GM23248 (cell line): ENCODE data around the gene SMPDL3A. TPM values are rescaled to one million over a fixed set of nuclear protein-coding genes. Genes with fewer than 3 reads are reported as not detected.
"Not testable (repeated sequence)": the region's sequence is repeated elsewhere in the genome, so short reads cannot be mapped to it uniquely, and the experiment has no call there.

Source experiments
- DNase-seq: peaks from one replicate; pipeline ENCODE4 v3.0.0-alpha.2; 2015
- H2AFZ ChIP-seq: fragments of 200-600 bp; sonication (generic); 2 replicates; pipeline ENCODE4 v1.6.1; 2016; ENCODE audit warnings: antibody characterized with exemption
- H3F3A ChIP-seq: fragments of 200-600 bp; sonication (generic); 2 replicates; pipeline ENCODE4 v1.6.1; 2016; ENCODE audit warnings: mild to moderate bottlenecking, antibody characterized with exemption, mixed run types; ENCODE audit not compliant: insufficient read depth
- H3K27ac ChIP-seq: fragments of 200-600 bp; sonication (generic); 2 replicates; pipeline ENCODE4 v1.5.1; 2016; ENCODE audit warnings: mild to moderate bottlenecking
- H3K27me3 ChIP-seq: fragments of 200-600 bp; sonication (generic); replicated peaks from 2 replicates; pipeline ENCODE4 v1.6.1; 2016; ENCODE audit warnings: mild to moderate bottlenecking; ENCODE audit not compliant: insufficient read depth
- H3K36me3 ChIP-seq: fragments of 200-600 bp; sonication (generic); 2 replicates; pipeline ENCODE4 v1.6.1; 2016; ENCODE audit warnings: low read depth, mild to moderate bottlenecking
- H3K4me1 ChIP-seq: fragments of 200-600 bp; sonication (generic); 2 replicates; pipeline ENCODE4 v1.6.1; 2016; ENCODE audit warnings: mild to moderate bottlenecking; ENCODE audit not compliant: insufficient read depth
- H3K4me2 ChIP-seq: fragments of 200-600 bp; sonication (generic); one replicate; pipeline ENCODE4 v1.6.1; 2016; ENCODE audit warnings: mild to moderate bottlenecking; ENCODE audit not compliant: unreplicated experiment
- H3K4me3 ChIP-seq: fragments of 200-600 bp; sonication (generic); 2 replicates; pipeline ENCODE4 v1.5.1; 2016; ENCODE audit warnings: mild to moderate bottlenecking
- H3K79me2 ChIP-seq: fragments of 200-600 bp; sonication (generic); 2 replicates; pipeline ENCODE4 v1.6.1; 2016; ENCODE audit warnings: mild to moderate bottlenecking; ENCODE audit not compliant: insufficient read depth
- H3K9ac ChIP-seq: fragments of 200-600 bp; sonication (generic); 2 replicates; pipeline ENCODE4 v1.6.1; 2016; ENCODE audit warnings: mild to moderate bottlenecking
- H3K9me2 ChIP-seq: fragments of 200-600 bp; sonication (generic); 2 replicates; pipeline ENCODE4 v1.6.1; 2016; ENCODE audit warnings: mixed run types, mild to moderate bottlenecking, moderate library complexity; ENCODE audit not compliant: insufficient read depth
- H3K9me3 ChIP-seq: fragments of 200-600 bp; sonication (generic); one replicate; pipeline ENCODE4 v1.6.1; 2017; ENCODE audit warnings: low read depth
- H4K20me1 ChIP-seq: fragments of 200-600 bp; sonication (generic); 2 replicates; pipeline ENCODE4 v1.6.0; 2016; ENCODE audit not compliant: insufficient read depth
- EZH2 ChIP-seq: fragments of 200-600 bp; sonication (generic); IDR thresholded peaks from 2 replicates; pipeline ENCODE4 v1.6.1; 2018; ENCODE audit warnings: antibody characterized with exemption, mild to moderate bottlenecking; ENCODE audit not compliant: insufficient read depth, poor library complexity, severe bottlenecking
- EZH2phosphoT487 ChIP-seq: fragments of 200-600 bp; sonication (generic); IDR thresholded peaks from 2 replicates; pipeline ENCODE4 v1.6.1; 2018; ENCODE audit warnings: antibody characterized with exemption, moderate library complexity, mild to moderate bottlenecking, low read depth; ENCODE audit not compliant: insufficient read depth
- WGBS, 2 experiments: methylation state at CpG; one replicate each; pipeline ENCODE4 v1.1.6; 2015 to 2017; ENCODE audit warnings: low lambda C conversion rate in 2 of 2, low coverage in 1 of 2; ENCODE audit errors: missing lambda C conversion rate in 2 of 2; 5-methylcytosine and 5-hydroxymethylcytosine counted together
- in situ Hi-C: fragments of 300-500 bp; cut with MboI; formaldehyde crosslinking; loops from 2 replicates; pipeline ENCODE4 v1.15.0; 2020
- polyA plus RNA-seq: library from polyadenylated mRNA; unstranded; fragments of >200 nt; fragmentation: Nextera tagmentation; extraction: Ambion mirVana; gene quantifications from 2 replicates; pipeline ENCODE4 v1.2.1, GENCODE V29; 2016
- total RNA-seq: library from RNA; depleted of rRNA; stranded (reverse); fragments of >200 nt; shearing (Covaris generic); gene quantifications from 2 replicates; pipeline ENCODE4 v1.2.3, GENCODE V29; 2014

The SMPDL3A gene
- total and polyA plus RNA-seq, 2 experiments from 2014 or later = 10.8 to 15.4 TPM

- H3K27me3 ChIP-seq = no peaks in the 10 kb centered on the region
- no peaks in the 10 kb centered on the region for H3K36me3 ChIP-seq
- H3K4me2 ChIP-seq = no peak overlapping the region
- H3K9ac ChIP-seq = no peak overlapping the region
- no peaks in the 10 kb centered on the region for H3K9me2 ChIP-seq
- no peaks in the 10 kb centered on the region for H3F3A ChIP-seq
- no peak overlapping the region for H2AFZ ChIP-seq
- TF ChIP-seq EZH2 (no peak), EZH2phosphoT487 (no peak)
- H3K4me1 ChIP-seq = no peaks in the 10 kb centered on the region
- WGBS, 2 experiments = 76 to 82% methylated on average over 9 of the region's 9 CpGs
- H3K4me3 ChIP-seq = no peak overlapping the region
- H3K79me2 ChIP-seq = no peaks in the 10 kb centered on the region
- in situ Hi-C loops = loop anchor here (10.0 kb wide), 1 partner anchor 568 kb away; no protein-coding TSS in a partner anchor
- no peaks in the 10 kb centered on the region for H4K20me1 ChIP-seq
- no peak for DNase-seq
- H3K9me3 ChIP-seq = no peaks in the 10 kb centered on the region
- no peak overlapping the region for H3K27ac ChIP-seq
Observed at GRCh38 chr6:122746688-122747087, 42.4 kb upstream of the SMPDL3A start.

DNA sequence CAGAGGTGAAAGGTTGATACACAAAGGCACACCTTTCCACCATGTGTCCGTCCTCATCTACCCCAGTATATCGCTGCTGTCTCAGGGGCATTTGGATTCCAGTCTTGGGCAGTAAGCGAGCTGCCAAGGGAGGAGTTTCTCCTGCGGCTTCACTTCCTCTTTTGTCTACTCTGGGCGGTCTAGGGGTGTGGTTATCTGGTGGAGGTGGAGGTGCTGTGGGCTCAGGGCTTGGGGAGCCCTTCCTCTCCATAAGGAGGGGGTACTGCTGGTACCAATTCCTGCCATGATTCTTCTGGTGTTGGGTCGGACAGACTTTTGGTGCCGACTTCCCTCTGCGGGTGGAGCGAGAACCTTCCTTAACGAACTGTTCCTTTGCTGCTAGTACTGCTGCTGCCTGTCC, 41.5 kb upstream of the SMPDL3A start:
- Histone ChIP-seq H3K4me1 (no peaks in the 10 kb centered on the region), H3F3A (no peaks in the 10 kb centered on the region), H3K9me2 (no peaks in the 10 kb centered on the region), H3K4me3 (no peak overlapping the region), H4K20me1 (no peaks in the 10 kb centered on the region), H3K27me3 (no peaks in the 10 kb centered on the region; the same call in 1 of the 2 replicates), H3K79me2 (no peaks in the 10 kb centered on the region), H3K9ac (no peak overlapping the region), H2AFZ (no peak overlapping the region), H3K36me3 (no peaks in the 10 kb centered on the region), H3K4me2 (no peak overlapping the region), H3K9me3 (no peaks in the 10 kb centered on the region), H3K27ac (no peak overlapping the region)
- TF ChIP-seq EZH2phosphoT487 = no peak
- no peak for TF ChIP-seq EZH2
- in situ Hi-C loops = loop anchor here (10.0 kb wide), 1 partner anchor 567 kb away; no protein-coding TSS in a partner anchor
- no peak for DNase-seq
- 85 to 87% methylated on average over 10 of the region's 10 CpGs for WGBS, 2 experiments

DNA sequence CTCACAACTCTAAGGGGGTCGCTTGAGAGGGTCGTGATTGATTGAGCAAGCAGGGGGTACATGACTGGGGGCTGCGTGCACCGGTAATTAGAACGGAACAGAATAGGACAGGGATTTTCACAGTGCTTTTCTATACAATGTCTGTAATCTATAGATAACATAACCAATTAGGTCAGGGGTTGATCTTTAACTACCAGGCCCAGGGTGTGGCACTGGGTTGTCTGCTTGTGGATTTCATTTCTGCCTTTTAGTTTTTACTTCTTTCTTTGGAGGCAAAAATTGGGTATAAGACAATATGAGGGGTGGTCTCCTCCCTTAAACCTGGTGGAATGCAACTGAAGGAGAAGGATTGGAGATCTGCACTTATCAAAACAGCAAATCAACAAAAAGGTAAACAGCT, 40.1 kb upstream of the SMPDL3A start:
- not testable (repeated sequence) for H2AFZ ChIP-seq, H3K27me3 ChIP-seq, H3K4me3 ChIP-seq, H3K36me3 ChIP-seq, H3K9me2 ChIP-seq, DNase-seq, H3K27ac ChIP-seq, H3K9me3 ChIP-seq, H4K20me1 ChIP-seq, H3K79me2 ChIP-seq, H3K4me1 ChIP-seq, H3K9ac ChIP-seq, H3F3A ChIP-seq, H3K4me2 ChIP-seq
- WGBS, 2 experiments = 19 to 24% methylated on average over 5 of the region's 5 CpGs
- in situ Hi-C loops = loop anchor here (10.0 kb wide), 1 partner anchor 566 kb away; no protein-coding TSS in a partner anchor

GRCh38 chr6:122749451-122750050, 39.5 kb upstream of the SMPDL3A start:
- DNase-seq = no peak
- H4K20me1 ChIP-seq = no peaks in the 10 kb centered on the region
- H3K4me2 ChIP-seq = no peak overlapping the region
- H3K4me1 ChIP-seq = no peaks in the 10 kb centered on the region
- no peaks in the 10 kb centered on the region for H3K79me2 ChIP-seq
- TF ChIP-seq EZH2 (no peak), EZH2phosphoT487 (no peak)
- no peaks in the 10 kb centered on the region for H3K36me3 ChIP-seq
- H3K4me3 ChIP-seq = no peak overlapping the region
- no peaks in the 10 kb centered on the region for H3K9me2 ChIP-seq
- H2AFZ ChIP-seq = no peak overlapping the region
- no peak overlapping the region for H3K27ac ChIP-seq
- H3F3A ChIP-seq = no peaks in the 10 kb centered on the region
- H3K9ac ChIP-seq = no peak overlapping the region
- no peaks in the 10 kb centered on the region for H3K9me3 ChIP-seq
- H3K27me3 ChIP-seq = no peaks in the 10 kb centered on the region; the same call in 1 of the 2 replicates
- in situ Hi-C loops = loop anchor here (10.0 kb wide), 1 partner anchor 565 kb away; no protein-coding TSS in a partner anchor
- WGBS, 2 experiments = 76 to 77% methylated on average over 4 of the region's 4 CpGs
